ENCODE results near the gene DCLK1. TPM values are rescaled to one million over a fixed set of nuclear protein-coding genes. Genes with fewer than 3 reads are reported as not detected.

Gene DCLK1
- total RNA-seq, 1 experiment from 2014 or later: 0.10 TPM

GRCh38 chr13:35765941-35766340 is 365.2 kb downstream of the DCLK1 start:
- H3K79me2 ChIP-seq (ENCODE audit: insufficient read depth, low read length): no peaks in the 10 kb centered on the region
- CTCF ChIA-PET: no interaction called here
- no peak overlapping the region for H3K27ac ChIP-seq (ENCODE audit: low read depth, low read length)
- BruUV-seq (replicated peaks): no TSS peak
- H3K9me3 ChIP-seq (ENCODE audit: control insufficient read depth in 1 of 2, insufficient read depth in 1 of 2, low read depth in 1 of 2, low read length in 2 of 2): peaks cover 12 to 21% of the 10 kb centered on the region in 2 experiments; a peak in 2 of 4 replicates
- H2AFZ ChIP-seq (ENCODE audit: low read depth, low read length, poor library complexity, severe bottlenecking): no peak overlapping the region
- RAD21 ChIA-PET (ENCODE audit: low non-redundant PET in 1 of 2, low total read pairs in 2 of 2, uncharacterized antibody in 2 of 2, unreplicated experiment in 2 of 2): no interaction called here
- no peak for TF ChIP-seq ATF3 (IDR thresholded peaks at IDR 0.05)
- POLR2A ChIA-PET: no interaction called here
- H4K20me1 ChIP-seq (ENCODE audit: insufficient read depth): no peaks in the 10 kb centered on the region
- H3K9me2 ChIP-seq (ENCODE audit: insufficient read depth): no peaks in the 10 kb centered on the region
- H3K4me3 ChIP-seq (replicated peaks in 1 of 2; ENCODE audit: low read depth in 1 of 2, low read length in 2 of 2): no peak overlapping the region
- peaks cover 23% of the 10 kb centered on the region; the same call in 1 of the 2 replicates for H3K27me3 ChIP-seq (ENCODE audit: insufficient read depth, low read length)
- ATAC-seq (no peak), DNase-seq (ENCODE audit: low read depth, low spot score) (no peak)
- no peaks in the 10 kb centered on the region for H3K36me3 ChIP-seq (ENCODE audit: control insufficient read depth in 1 of 2, insufficient read depth in 2 of 2, low read length in 2 of 2)
- no peak overlapping the region for H3K9ac ChIP-seq (ENCODE audit: low read length)
- intact Hi-C loops (cut with micrococcal nuclease): no loop called here
- no peak overlapping the region for H3K4me2 ChIP-seq (ENCODE audit: low read length)
- no peaks in the 10 kb centered on the region for H3K4me1 ChIP-seq (ENCODE audit: control insufficient read depth in 1 of 2, insufficient read depth in 2 of 2, low read length in 2 of 2)

- H3K9me3 ChIP-seq (ENCODE audit: control insufficient read depth in 1 of 2, insufficient read depth in 1 of 2, low read depth in 1 of 2, low read length in 2 of 2): peaks cover 12 to 21% of the 10 kb centered on the region in 2 experiments; a peak in 2 of 4 replicates
- RAD21 ChIA-PET (ENCODE audit: low non-redundant PET in 1 of 2, low total read pairs in 2 of 2, uncharacterized antibody in 2 of 2, unreplicated experiment in 2 of 2): no interaction called here
- peaks cover 18% of the 10 kb centered on the region; the same call in 1 of the 2 replicates for H3K27me3 ChIP-seq (ENCODE audit: insufficient read depth, low read length)
- H3K79me2 ChIP-seq (ENCODE audit: insufficient read depth, low read length): no peaks in the 10 kb centered on the region
- no peaks in the 10 kb centered on the region for H3K36me3 ChIP-seq (ENCODE audit: control insufficient read depth in 1 of 2, insufficient read depth in 2 of 2, low read length in 2 of 2)
- H4K20me1 ChIP-seq (ENCODE audit: insufficient read depth): no peaks in the 10 kb centered on the region
- H3K4me3 ChIP-seq (replicated peaks in 1 of 2; ENCODE audit: low read depth in 1 of 2, low read length in 2 of 2): no peak overlapping the region
- intact Hi-C loops (cut with micrococcal nuclease): no loop called here
- CTCF ChIA-PET: no interaction called here
- no peak overlapping the region for H3K4me2 ChIP-seq (ENCODE audit: low read length)
- POLR2A ChIA-PET: no interaction called here
- no peak for DNase-seq (ENCODE audit: low read depth, low spot score)
- no peak for ATAC-seq
- no peaks in the 10 kb centered on the region for H3K4me1 ChIP-seq (ENCODE audit: control insufficient read depth in 1 of 2, insufficient read depth in 2 of 2, low read length in 2 of 2)
- H2AFZ ChIP-seq (ENCODE audit: low read depth, low read length, poor library complexity, severe bottlenecking): no peak overlapping the region
- TF ChIP-seq CTCF (IDR thresholded peaks at IDR 0.05 in 2 of 3, conservative IDR thresholded peaks at IDR 0.05 in 1 of 3; ENCODE audit: borderline replicate concordance in 1 of 3, insufficient read depth in 1 of 3, low read depth in 2 of 3, low read length in 2 of 3) (no peak), CEBPB (IDR thresholded peaks at IDR 0.05; ENCODE audit: low read depth) (no peak), YY1 (IDR thresholded peaks at IDR 0.05; ENCODE audit: extremely low read depth, insufficient replicate concordance, low read depth, low read length) (no peak), TCF7L2 (IDR thresholded peaks at IDR 0.05; ENCODE audit: borderline replicate concordance, extremely low read depth, insufficient read depth, insufficient read length) (no peak), ATF3 (IDR thresholded peaks at IDR 0.05) (no peak), CBX3 (IDR thresholded peaks at IDR 0.05; ENCODE audit: low read depth) (no peak), ZBTB33 (IDR thresholded peaks at IDR 0.05; ENCODE audit: extremely low read depth, insufficient replicate concordance, low read length) (no peak), ZNF274 (IDR thresholded peaks at IDR 0.05; ENCODE audit: low read depth, low read length) (no peak)
- H3K27ac ChIP-seq (ENCODE audit: low read depth, low read length): no peak overlapping the region
- no peaks in the 10 kb centered on the region for H3K9me2 ChIP-seq (ENCODE audit: insufficient read depth)
- no peak overlapping the region for H3K9ac ChIP-seq (ENCODE audit: low read length)
- BruUV-seq (replicated peaks): no TSS peak
Measured at GRCh38 chr13:35765366-35765765, 365.8 kb downstream of the DCLK1 start.
